ENCODE data around the gene RTTN. TPM values are rescaled to one million over a fixed set of nuclear protein-coding genes. Genes with fewer than 3 reads are reported as not detected.
"Not testable (repeated sequence)": the region's sequence is repeated elsewhere in the genome, so short reads cannot be mapped to it uniquely, and the experiment has no call there.

The RTTN gene, protein sequence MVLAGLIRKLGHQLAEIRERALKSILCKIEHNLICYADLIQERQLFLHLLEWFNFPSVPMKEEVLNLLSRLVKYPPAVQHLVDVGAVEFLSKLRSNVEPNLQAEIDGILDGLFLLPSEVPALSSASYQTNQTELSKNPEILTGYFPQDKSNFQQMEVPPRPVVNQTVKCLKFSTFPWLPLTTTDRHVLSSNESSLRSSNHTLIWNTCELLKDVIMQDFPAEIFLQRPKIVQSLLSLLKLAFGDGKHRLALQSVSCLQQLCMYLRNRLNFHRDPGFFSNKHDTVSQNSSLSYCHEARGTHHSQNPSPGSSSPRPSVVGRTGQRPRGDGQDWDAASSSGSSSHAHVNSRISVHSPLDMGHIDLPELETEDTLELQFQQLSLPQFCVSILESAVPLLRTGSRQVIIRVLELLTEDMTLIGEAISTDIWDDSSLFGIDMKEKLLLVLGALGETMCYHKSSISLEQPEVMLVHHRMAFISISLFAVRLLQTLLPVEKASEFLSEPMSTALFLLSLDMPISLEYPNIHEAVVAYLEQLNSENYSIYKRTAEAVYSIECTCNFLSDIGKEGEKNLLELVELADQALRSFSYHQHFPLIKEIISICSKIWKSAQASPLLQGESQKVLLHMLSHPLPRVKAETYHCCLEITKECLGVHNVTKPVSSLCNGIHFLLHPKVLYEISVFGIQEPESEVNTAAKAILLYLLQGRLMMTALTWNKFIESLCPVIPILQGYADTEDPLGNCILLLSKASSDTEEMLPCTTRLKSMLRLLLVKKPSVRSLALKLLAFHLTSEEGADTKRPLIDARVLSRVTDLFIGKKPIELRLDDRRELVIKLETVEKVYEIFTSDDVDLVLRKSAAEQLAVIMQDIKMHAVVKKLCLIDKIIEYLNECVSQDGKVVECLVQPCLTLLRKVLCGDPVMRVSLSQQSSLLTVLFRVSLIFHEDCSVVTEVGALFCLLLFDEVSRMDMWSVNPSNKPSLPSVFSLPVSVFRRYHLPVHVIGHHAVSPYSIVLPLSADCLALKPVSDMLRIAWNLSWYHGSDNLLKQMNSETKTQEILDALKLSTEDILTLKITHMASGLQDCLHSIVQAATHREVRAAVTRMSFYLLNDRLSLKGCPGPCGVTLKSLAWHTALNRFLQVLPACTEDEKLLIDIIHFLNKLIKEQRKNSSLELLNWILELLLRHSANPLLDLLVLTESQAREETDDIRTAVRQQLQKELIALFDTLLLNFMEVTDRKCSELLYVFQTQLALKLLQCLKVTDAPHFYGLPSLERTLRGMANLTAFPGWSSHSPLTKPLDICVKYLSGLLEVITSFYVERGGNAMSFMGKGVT (N-terminal part only)
- polyA plus RNA-seq (ENCODE audit: insufficient read length in 10 of 10) = 10 to 100 TPM in 7 of 10 donors, 1 to 10 TPM in 3; 8.6 to 15.7 (median 11.3) TPM
- long read RNA-seq, donor 1 = 0 reads
- long read RNA-seq, donor 2 = 0 reads
- long read RNA-seq, donor 3 = 0 reads
- long read RNA-seq, donor 4 = 0 reads
- long read RNA-seq, donor 5 = 0 reads
- long read RNA-seq, donor 6 = 0 reads
- long read RNA-seq, donor 7 = 0 reads
- long read RNA-seq, donor 8 = 0 reads
- long read RNA-seq, donor 9 = 0 reads

GRCh38 chr18:70205421-70206397, at the start of gene RTTN:
Gene RTTN, minus strand, starts transcription at chr18:70205687. Its CDS starts 29 bp downstream, at chr18:70205658.
- peak; percentile 96 to 99 (median 96) for DNase-seq

DNA sequence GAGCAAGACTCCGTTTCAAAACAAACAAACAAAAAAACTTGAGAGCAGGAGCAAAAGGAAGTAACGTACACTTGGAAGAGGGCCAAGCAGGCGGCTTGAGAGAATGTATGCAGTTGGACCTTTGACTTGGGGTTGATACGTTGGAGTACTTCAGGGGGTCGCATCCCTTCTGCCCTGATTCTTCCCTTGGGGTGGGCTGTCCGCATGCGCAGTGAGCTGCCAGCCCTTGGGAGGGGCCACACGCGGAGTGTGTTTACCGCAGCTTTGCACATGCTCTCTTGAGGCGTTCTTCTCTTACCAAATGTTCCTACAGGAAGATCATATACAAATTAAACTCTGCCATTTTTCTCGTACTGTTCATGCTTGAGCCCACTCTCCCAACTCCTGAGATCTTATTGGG, 45.3 kb upstream of the RTTN start:
- no peak for DNase-seq

DNA sequence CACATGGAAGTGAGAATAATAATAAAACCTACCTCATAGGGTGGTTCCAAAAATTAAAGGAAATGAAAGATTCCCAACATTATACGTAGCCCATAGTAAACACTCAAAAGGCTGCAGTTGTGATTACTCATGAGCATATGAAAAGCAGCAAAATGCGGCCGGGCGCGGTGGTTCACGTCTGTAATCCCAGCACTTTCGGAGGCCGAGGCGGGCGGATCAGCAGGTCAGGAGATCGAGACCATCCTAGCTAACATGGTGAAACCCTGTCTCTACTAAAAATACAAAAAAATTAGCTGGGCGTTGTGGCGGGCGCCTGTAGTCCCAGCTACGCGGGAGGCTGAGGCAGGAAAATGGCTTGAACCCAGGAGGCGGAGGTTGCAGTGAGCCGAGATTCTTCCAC, 44.4 kb upstream of the RTTN start:
- not testable (repeated sequence) for DNase-seq

DNA sequence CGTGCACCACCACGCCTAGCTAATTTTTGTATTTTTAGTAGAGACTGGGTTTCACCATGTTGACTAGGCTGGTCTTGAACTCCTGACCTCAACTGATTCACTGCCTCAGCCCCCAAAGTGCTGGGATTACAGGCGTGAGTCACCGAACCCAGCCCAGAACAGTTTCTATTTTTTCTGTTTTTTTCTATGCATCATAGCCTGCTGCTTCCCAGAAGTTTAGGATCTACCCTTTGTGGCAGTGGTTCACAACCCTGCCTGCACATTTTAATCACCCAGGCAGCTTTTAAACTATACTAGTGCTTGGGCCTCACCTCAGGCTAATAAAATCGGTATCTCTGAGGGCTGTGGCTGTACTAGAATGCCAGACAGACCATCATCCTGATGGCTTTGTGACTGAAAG, 43.6 kb upstream of the RTTN start:
- DNase-seq = no peak

- DNase-seq = no peak
Observed at GRCh38 chr18:70246061-70246466, 40.6 kb upstream of the RTTN start.

GRCh38 chr18:70243131-70243929, 37.8 kb upstream of the RTTN start:
- no peak for DNase-seq

- DNase-seq = not testable (repeated sequence)
Observed at GRCh38 chr18:70236921-70237320, 31.4 kb upstream of the RTTN start.

DNA sequence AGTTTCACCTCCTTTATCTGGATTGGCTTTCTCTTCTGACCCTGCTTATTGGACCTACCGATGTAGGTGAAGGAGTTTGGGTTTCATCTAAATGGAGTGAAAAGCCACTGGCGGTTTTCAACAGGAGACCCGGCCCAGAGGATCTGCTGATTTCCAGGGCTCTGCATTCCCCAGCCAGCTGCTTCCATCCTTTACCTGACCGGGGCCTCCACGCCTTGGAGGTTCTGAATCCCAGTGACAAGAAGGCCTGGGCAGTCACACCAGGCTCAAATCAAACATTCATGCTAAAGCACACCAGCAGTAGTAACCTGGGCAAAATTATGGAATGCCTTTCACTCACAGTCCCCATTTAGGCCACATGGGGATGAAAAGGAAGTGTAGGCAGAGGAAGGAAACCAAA, 30.0 kb upstream of the RTTN start:
- DNase-seq = no peak

GRCh38 chr18:70234667-70235459, 29.4 kb upstream of the RTTN start:
- peak in 1 of 3 donors; percentile 18 for DNase-seq

- no peak for DNase-seq
Observed at GRCh38 chr18:70233974-70234373, 28.5 kb upstream of the RTTN start.

- DNase-seq = no peak
Observed at GRCh38 chr18:70232261-70232660, 26.8 kb upstream of the RTTN start.

GRCh38 chr18:70229639-70230038, 24.2 kb upstream of the RTTN start:
- no peak for DNase-seq

DNA sequence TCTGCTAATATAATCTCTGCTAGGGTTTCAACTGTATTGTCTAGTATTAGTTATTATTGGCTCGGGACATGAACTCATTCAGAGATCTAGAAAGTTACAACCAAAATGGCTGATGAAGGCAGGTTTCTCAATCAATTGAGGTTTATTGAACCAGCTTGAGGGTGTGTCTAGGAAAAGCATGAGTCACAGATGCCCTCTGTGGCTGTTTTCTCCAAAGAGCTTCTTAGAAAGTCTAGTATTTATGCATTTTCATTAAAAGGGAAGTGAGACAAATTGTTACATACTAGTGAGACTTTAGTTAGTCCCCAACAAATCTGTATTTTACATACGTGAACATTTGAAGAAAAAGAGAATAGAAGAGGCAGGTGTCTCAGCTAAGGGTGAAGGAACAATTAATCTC, 23.0 kb upstream of the RTTN start:
- no peak for DNase-seq

DNA sequence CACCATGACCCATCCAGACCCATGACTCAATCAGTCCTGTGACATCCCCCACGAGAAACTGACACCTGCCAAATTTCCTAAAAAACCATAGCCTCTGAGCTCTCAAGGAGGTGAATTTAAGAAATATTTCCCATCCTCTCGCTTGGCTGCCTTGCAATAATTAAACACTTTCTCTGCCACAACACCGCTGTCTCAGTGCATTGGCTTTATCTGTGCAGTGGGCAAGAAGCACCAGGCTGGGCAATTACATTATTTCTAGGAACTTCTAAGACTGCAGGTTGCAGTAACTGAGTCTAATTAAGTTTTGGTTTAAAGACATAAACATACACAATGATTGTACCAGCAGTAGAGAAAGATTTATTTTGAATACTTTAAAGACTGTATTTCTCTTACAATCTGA, 22.0 kb upstream of the RTTN start:
- DNase-seq = no peak

GRCh38 chr18:70221915-70222278, 16.4 kb upstream of the RTTN start:
- no peak for DNase-seq

DNA sequence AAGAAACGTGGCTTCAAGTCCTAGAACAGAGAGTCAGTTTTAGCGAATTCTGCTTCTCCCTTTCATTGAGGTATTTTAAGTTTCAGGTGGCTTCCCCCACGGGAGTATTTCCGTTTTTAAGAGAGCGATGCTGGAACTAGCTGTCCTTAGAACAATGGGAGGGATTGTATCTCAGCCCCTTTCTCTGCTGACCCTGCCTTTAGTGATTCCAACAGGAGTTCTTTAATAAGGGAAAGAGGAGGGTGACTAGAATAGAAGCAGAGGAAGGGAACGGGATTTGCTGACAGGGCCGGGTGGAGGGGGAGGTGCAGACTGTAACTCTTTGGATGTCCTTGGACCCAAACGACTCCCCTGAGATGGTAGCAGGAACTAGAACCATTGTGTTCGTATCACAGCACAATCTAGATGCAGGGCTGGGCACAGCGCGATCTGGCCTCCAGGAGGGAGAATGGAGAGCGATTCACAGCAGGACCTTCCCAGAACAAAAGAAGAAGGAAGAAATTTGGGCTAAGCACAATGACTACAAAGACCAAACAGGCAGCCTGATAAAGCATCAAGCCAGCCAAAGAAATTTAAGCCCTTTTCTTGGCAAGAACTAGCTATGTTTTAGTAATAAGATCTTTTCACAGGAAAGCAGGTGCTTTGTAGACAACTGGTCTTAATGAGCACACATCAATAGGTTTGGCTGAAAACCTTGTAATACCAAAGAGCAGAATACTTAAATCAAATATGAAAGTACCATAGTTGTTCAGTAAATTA, 15.8 kb upstream of the RTTN start:
- DNase-seq = no peak

GRCh38 chr18:70220628-70221027, 15.1 kb upstream of the RTTN start:
- no peak for DNase-seq

DNA sequence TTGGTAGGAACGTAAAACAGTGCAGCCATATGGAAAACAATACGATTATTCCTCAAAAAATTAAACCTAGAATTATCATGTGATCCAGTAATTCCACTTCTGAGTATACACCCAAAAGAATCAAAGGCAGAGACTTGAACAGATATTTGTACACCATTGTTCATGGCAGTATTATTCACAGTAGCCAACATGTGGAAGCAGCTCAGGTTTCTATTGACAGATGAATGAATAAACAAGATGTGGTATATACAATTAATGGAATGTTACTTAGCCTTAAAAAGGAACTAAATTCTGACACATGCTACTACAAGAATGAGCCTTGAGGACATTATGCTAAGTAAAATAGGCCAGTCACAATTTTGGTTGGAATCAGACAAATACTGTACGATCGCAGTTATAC, 14.2 kb upstream of the RTTN start:
- no peak for DNase-seq

Data from muscle of back (tissue), 13 donors.